Esophagus (tissue), 2 donors: ENCODE data around the gene PCGF1. TPM values are rescaled to one million over a fixed set of nuclear protein-coding genes. Genes with fewer than 3 reads are reported as not detected.
A peak's percentile ranks its signal among the peaks of the same experiment; 100 is the strongest.

Experiments used
- H3K27ac ChIP-seq, 2 donors: one replicate each; pipeline ENCODE4 v1.5.1; 2013; ENCODE audit warnings: low read depth in 2 of 2, mild to moderate bottlenecking in 2 of 2, inconsistent platforms in 1 of 2, low read length in 1 of 2, moderate library complexity in 1 of 2
- H3K27me3 ChIP-seq, 2 donors: one replicate each; pipeline ENCODE4 v1.6.1; 2013; ENCODE audit warnings: low read length in 2 of 2, control low read depth in 1 of 2, mild to moderate bottlenecking in 1 of 2; ENCODE audit not compliant: insufficient read depth in 2 of 2, control insufficient read depth in 1 of 2
- H3K36me3 ChIP-seq, 2 donors: one replicate each; pipeline ENCODE4 v1.6.1; 2013; ENCODE audit warnings: low read length in 1 of 2; ENCODE audit not compliant: control insufficient read depth in 2 of 2, insufficient read depth in 2 of 2
- H3K4me1 ChIP-seq, 2 donors: one replicate each; pipeline ENCODE4 v1.6.1; 2013; ENCODE audit warnings: low read length in 1 of 2; ENCODE audit not compliant: control insufficient read depth in 2 of 2, insufficient read depth in 2 of 2
- H3K4me3 ChIP-seq, 2 donors: one replicate each; pipeline ENCODE4 v1.5.1; 2013; ENCODE audit warnings: low read length in 2 of 2, mild to moderate bottlenecking in 2 of 2, low read depth in 1 of 2, moderate library complexity in 1 of 2
- H3K9me3 ChIP-seq, 2 donors: one replicate each; pipeline ENCODE4 v1.6.1; 2013; ENCODE audit warnings: mild to moderate bottlenecking in 2 of 2, low read depth in 1 of 2, low read length in 1 of 2, moderate library complexity in 1 of 2; ENCODE audit not compliant: control insufficient read depth in 2 of 2, insufficient read depth in 1 of 2
- WGBS, 2 donors: extraction: QIAGEN DNeasy Blood & Tissue Kit; methylation state at CpG; one replicate each; pipeline ENCODE4 v1.1.7; 2013; 5-methylcytosine and 5-hydroxymethylcytosine counted together
- polyA plus RNA-seq, 2 donors: library from polyadenylated mRNA; stranded (reverse); fragments of 200-250 nt; gene quantifications; one replicate each; pipeline ENCODE4 v1.2.3, GENCODE V29; 2013
- donor health status: healthy with polysubstance abuse.
- donor health status: Bipolar disorder and iron deficiency.

Gene PCGF1
- polyA plus RNA-seq, 2 donors, result 16.1 to 18.2 TPM

DNA sequence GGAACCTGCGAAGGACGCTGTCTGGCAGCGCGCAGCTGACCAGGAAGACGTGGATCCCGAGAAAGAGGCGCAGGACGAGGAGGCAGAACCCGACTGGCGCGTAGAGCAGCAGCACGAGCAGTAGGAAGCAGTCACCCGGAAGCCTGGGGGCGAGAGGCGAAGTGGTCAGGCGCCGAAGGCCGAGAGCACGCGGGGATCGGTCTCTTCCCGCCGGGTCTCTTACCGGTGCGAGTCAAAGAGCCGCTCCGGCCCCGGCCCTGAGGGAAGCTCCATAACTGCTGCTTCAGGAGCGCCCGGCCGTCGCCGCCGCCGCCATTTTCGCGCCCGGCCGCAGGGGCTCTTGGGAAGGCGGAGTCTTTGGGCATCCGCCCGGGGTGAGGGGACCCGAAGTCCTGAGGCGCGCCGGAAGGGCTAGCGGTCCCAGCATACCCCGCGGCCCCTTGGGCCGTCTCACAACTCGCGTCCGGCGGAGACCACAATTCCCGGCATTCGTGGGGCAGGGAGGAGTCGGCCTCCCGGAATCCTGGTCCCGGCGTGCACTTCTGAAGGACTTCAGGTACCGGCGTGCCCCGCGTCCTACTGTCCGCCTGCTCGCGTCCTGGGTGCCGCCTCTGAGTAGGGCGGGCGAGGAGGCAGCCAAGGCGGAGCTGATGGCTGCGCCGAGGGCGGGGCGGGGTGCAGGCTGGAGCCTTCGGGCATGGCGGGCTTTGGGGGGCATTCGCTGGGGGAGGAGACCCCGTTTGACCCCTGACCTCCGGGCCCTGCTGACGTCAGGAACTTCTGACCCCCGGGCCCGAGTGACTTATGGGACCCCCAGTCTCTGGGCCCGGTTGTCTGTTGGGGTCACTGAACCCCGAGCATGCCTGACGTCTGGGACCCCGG is 22.1 kb upstream of the PCGF1 start, which contains the start of the genes AUP1 and HTRA2:
Gene AUP1, minus strand, starts transcription at position 350 of the 882 bp plus-strand sequence. Its CDS starts 77 bp downstream, at position 273.
Gene HTRA2, plus strand, starts transcription at position 577 of the 882 bp plus-strand sequence. Its CDS starts 74 bp downstream, at position 651.
- Histone ChIP-seq H3K4me1 (peaks cover 4 to 12% of the 10 kb centered on the region in 2 donors), H3K36me3 (peaks cover 7 to 22% of the 10 kb centered on the region in 2 donors), H3K27ac (peak within 1 kb of the TSS; percentile 92), H3K27me3 (no peaks in the 10 kb centered on the region), H3K4me3 (peak within 1 kb of the TSS; percentile 61 to 97), H3K9me3 (no peaks in the 10 kb centered on the region)
- 0 to 1% methylated on average over 78 to 87 of the region's 87 CpGs for whole genome bisulfite sequencing, 2 donors

DNA sequence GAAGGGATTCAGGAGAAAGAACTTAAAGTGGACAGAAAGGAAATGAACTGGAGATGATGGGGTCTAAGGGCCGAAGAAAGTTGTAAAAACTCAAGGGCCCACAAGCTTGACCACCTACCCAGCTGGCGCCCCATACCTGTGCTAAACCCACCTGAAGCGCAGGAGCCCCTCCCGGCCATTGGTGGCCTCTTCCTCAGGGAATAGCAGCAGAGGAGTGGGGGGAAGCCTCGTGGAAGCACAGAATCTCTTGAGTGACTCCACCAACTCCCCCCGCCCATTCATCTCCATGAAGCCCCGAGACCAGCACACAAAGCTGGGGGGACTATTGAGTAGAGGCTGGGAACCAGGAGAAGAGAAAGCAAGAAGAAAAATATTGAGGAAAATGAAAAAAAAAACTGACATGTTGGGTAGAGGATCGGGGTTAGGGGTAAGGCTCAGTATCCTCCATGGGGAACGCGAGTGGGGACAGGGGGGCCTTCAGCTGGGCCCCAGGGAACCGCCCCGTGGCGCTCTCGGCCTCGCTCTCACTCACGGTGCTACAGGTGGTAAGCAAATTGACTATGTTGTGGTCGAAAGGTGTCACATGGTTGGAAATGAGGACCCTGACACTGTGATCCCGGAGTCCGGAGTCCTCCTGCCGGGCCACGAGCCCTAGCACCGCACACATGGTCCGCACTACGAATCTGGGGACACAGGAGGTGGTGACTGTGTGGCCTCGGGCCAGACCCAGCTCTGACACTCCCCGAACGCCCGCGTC is 21.3 kb upstream of the PCGF1 start:
- 15% methylated on average over 29 of the region's 29 CpGs for WGBS, 2 donors
- no peaks in the 10 kb centered on the region for H3K27me3 ChIP-seq
- H3K4me3 ChIP-seq, result peak overlapping the region; percentile 61 to 97
- H3K9me3 ChIP-seq, result no peaks in the 10 kb centered on the region
- H3K36me3 ChIP-seq, result peaks cover 7 to 22% of the 10 kb centered on the region in 2 donors
- peaks cover 4 to 12% of the 10 kb centered on the region in 2 donors for H3K4me1 ChIP-seq
- H3K27ac ChIP-seq, result peak overlapping the region; percentile 92

DNA sequence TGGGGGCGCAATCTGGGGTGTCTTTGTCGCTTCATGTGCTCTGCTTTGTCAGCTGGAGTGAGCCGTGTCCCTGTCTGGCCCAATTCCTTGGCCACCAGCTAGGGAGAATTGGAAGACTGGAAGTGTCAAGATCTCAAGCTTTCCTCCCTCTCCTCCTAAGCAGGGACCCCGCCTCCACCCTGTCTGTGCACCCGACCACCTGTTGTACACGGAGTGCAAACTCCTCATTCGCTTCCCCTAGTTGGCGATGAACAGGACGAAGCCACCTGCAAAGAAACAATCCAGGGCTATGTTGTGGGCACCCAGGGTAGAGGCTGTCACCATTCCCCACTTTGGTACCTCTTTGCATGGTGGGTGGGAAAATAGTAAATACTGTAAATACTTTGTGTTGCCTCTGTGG is 20.2 kb upstream of the PCGF1 start:
- H3K4me3 ChIP-seq, result no peak overlapping the region
- no peak overlapping the region for H3K27ac ChIP-seq
- WGBS, 2 donors, result 94% methylated on average over 9 of the region's 9 CpGs
- no peaks in the 10 kb centered on the region for H3K9me3 ChIP-seq
- H3K4me1 ChIP-seq, result peaks cover 4 to 12% of the 10 kb centered on the region in 2 donors
- H3K27me3 ChIP-seq, result no peaks in the 10 kb centered on the region
- H3K36me3 ChIP-seq, result peaks cover 7 to 16% of the 10 kb centered on the region in 2 donors

DNA sequence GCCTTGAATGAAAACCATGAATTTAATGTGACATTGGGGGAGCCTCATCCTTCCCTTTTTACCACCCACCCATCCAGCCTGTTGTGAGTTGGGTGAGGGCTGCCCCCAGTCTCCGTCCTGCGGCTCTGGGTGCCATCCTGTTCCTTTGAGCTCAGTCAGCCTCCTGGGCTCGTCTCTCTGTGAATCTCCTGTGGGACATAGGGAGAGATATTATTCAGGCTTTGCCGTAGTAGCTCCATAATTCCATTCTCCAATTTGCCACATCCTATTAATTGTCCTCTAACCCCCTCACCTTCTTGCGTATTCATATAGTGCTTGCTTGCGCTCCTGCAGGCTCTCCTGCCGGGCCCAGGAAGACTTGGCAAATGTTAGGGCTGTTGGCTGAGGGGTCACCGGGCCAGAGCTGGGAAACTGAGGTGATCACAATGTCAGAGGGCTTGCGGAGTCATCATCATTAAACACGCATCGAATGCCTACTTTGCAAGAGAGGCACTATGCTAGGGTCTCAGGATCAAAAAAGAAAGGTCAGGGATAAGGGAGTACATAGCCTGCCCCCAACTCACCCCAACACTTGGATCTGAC is 19.2 kb upstream of the PCGF1 start:
- WGBS, 2 donors, result 95 to 98% methylated on average over 11 of the region's 11 CpGs
- H3K27ac ChIP-seq, result peak overlapping the region in 1 of 2 donors; percentile 45
- H3K4me1 ChIP-seq, result peaks cover 4 to 12% of the 10 kb centered on the region in 2 donors
- peaks cover 7 to 11% of the 10 kb centered on the region in 2 donors for H3K36me3 ChIP-seq
- H3K9me3 ChIP-seq, result no peaks in the 10 kb centered on the region
- H3K4me3 ChIP-seq, result no peak overlapping the region
- H3K27me3 ChIP-seq, result no peaks in the 10 kb centered on the region

DNA sequence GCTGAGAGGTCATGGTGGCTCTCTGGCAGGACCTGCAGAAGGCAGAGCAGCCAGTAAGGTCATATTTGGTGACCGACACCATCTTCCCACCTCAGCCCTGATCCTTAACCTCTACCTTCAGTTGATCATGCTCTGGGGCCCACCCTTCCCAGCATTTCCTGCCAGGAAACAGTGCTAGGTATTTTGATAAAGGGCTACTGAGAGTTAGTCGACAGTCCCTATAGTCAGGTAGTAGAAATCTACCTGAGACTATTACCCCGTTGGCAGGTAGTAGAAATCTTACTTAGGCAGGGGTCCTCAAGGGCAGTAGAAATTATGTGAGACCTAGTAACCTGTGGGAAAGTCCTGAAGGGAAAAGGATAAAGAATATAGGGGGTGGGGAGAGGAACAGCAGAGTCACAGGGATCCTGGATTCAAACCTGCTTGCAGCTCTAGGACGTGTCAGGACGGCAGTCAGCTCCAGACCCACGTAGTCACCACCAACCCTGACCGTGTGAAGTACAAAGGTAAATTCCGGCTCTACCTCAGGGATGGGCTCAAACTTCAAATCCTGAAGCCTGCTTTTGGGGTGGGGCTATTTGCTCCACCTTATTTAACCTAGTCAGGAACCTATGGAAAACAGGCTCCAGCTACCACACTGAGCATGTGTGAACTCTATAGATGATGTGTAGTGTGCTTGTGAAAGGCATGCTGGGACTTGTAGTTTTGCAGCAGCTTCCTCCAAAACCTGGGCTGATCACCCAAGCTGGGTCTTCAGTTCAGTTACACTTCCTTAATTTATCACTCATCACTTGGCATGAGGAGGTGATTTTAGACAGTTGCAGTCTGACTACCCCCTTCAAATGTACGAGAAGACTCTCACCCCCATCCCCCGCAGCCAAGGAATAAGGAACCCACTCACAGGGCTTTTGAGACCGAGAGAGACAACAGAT is 18.5 kb upstream of the PCGF1 start, which contains the start of gene DQX1:
Gene DQX1, minus strand, starts transcription at position 515 of the 932 bp plus-strand sequence. Its CDS starts 502 bp downstream, at position 13.
- H3K36me3 ChIP-seq, result peaks cover 7 to 11% of the 10 kb centered on the region in 2 donors
- no peaks in the 10 kb centered on the region for H3K27me3 ChIP-seq
- peaks cover 4 to 12% of the 10 kb centered on the region in 2 donors for H3K4me1 ChIP-seq
- no peak within 1 kb of the TSS for H3K4me3 ChIP-seq
- WGBS, 2 donors, result 71% methylated on average over 11 of the region's 11 CpGs
- no peaks in the 10 kb centered on the region for H3K9me3 ChIP-seq
- H3K27ac ChIP-seq, result peak within 1 kb of the TSS; percentile 40 to 58

DNA sequence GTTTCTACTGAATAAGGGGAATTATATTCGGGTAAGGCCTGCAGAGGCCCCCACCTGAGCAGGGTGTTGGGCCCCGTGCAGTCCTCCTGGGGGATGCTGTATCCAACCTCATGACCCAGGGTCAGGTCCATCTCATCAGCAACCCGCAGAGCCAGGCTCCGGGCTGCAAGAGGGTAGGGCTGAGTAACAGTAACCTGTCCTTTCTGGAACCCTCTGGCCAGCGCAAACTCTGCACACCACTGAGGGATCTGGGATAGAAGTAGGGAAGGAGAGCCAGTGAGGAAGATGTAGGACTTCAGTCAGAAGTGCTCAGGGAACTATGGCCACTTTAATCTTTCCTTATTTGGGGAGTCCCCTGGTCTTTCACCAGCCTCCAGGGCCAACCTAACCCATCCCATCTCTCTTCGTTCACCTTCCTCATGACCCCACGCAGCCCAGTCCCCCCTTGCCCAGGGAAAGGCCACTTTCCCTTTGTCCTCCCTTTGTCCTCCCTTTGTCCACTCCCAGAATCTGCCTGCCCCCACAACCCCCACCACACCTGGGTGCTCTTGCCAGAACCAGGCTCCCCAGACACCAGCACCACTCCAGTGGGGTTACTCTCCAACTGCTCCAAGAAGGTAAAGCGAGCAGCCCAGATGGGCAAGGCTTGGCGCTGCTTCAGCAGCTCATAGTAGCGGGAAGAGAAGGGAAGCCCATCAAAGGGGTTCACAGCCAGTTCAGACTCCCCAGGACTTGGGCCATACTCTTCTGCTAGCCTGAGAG is 17.6 kb upstream of the PCGF1 start:
- Histone ChIP-seq H3K36me3 (peaks cover 7 to 11% of the 10 kb centered on the region in 2 donors), H3K9me3 (no peaks in the 10 kb centered on the region), H3K27ac (no peak overlapping the region), H3K4me3 (no peak overlapping the region), H3K4me1 (peaks cover 4 to 8% of the 10 kb centered on the region in 2 donors), H3K27me3 (no peaks in the 10 kb centered on the region)
- WGBS, 2 donors, result 93 to 95% methylated on average over 10 of the region's 10 CpGs

DNA sequence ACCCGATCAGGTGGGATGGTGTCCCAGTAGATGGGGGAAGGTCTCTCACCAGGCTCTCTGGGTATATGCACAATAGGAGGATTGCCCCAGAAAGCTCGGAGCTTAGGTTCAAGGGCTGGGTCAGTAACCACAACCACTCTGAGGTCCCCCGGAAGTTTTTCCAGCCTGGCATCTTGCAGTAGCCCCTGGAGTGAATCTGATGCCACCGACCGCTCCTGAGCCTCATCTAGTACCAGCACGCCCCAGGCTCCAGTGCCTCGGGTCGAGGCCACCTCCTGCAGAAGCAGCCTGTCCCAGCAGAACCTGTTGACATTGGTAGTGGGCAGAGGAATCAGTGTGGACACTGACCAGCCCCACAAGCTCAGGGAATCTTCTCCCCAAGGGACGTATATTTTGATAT is 16.5 kb upstream of the PCGF1 start:
- 79 to 82% methylated on average over 9 of the region's 9 CpGs for WGBS, 2 donors

DNA sequence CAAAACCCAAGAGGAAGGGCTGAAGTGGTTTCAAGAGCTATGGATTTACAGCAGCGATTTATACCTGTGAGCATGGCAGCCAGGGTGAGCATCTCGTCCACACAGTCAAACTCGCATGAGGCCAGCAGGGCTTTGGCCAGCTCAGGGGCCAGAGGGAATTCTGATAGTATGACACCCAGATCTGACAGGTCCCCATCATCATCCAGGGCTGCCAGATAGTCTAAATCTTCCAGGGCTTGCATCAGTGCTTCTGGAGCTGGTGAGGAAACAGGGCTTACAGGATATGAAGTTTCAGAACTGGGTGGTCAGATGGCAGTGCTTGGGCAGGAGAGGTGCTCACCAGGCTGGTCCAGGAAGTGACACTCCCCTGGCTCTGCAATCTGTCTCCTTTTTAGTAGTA is 15.0 kb upstream of the PCGF1 start:
- Histone ChIP-seq H3K27me3 (no peaks in the 10 kb centered on the region), H3K4me3 (no peak overlapping the region), H3K27ac (no peak overlapping the region), H3K36me3 (peaks cover 7 to 8% of the 10 kb centered on the region in 2 donors), H3K4me1 (no peaks in the 10 kb centered on the region), H3K9me3 (no peaks in the 10 kb centered on the region)
- 74 to 83% methylated on average over 3 of the region's 3 CpGs for WGBS, 2 donors

More for the DNA sequence above, 16.5 kb upstream of the PCGF1 start:
- H3K27ac ChIP-seq, result no peak overlapping the region
- peaks cover 4 to 8% of the 10 kb centered on the region in 2 donors for H3K4me1 ChIP-seq
- H3K36me3 ChIP-seq, result peaks cover 7 to 11% of the 10 kb centered on the region in 2 donors
- no peaks in the 10 kb centered on the region for H3K9me3 ChIP-seq
- H3K27me3 ChIP-seq, result no peaks in the 10 kb centered on the region
- no peak overlapping the region for H3K4me3 ChIP-seq
